Tibial nerve (tissue), 3 donors: ENCODE measurements around the gene NEK10.

Experiments
- POLR2A ChIP-seq, 2 donors: fragments of 450-650 bp; IDR thresholded peaks; one replicate each; pipeline ENCODE4 v1.6.1; 2017; ENCODE audit warnings: antibody characterized with exemption in 2 of 2, mild to moderate bottlenecking in 2 of 2, moderate library complexity in 2 of 2
- TF ChIP-seq, protein P1 (sequence below), 5 experiments: fragments of 200-600 bp in 3 of 5; fragments of 450-650 bp in 2 of 5; sonication (generic) in 3 of 5; IDR thresholded peaks; one replicate each; pipeline ENCODE4 v1.5.1; 2016 to 2019; ENCODE audit warnings: antibody characterized with exemption in 5 of 5, mild to moderate bottlenecking in 3 of 5, moderate library complexity in 2 of 5

DNA sequence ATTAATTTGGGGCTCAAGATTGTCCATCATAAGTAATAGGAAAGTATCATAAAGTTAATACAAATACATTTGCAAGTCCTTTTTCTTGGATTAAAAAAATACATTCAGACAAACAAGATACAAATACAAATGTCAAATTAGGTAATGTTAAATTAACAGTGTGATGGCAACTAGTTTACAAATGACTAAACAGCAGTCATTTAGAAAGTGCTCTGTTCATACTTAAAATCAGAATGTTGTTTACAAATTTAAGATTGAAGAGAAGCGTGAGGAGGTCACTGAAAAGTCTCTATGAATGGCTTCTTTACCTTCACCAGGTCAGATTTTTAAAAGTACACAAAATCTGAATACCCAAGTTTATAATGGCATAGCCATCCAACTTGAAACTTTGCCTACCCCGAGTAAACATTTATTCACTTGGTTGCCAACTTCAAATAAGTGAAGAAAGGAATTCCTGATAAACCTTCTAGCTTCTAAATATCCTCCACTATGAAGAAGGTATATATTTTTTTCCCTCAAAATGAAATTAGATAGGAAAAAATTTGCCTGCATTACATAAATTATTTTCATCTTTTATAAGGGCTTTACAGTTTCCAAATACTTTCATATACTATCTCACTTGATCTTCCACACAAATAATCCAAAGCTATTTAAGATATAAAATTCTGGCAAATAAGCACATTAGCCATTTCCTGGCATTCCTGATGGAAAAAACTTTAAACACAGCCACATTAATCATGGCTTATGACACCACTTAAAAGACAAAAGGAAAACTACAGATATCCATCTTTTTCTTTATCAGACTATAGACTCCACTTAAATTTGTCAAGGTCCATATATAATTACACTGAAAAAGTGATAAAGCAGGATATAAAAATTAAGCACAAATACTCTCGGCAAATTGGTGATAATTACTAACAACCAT lies 11.5 kb upstream of the NEK10 start:
- TF ChIP-seq POLR2A (IDR thresholded peaks at IDR 0.05) = no peak
- TF ChIP-seq, protein P1, sequence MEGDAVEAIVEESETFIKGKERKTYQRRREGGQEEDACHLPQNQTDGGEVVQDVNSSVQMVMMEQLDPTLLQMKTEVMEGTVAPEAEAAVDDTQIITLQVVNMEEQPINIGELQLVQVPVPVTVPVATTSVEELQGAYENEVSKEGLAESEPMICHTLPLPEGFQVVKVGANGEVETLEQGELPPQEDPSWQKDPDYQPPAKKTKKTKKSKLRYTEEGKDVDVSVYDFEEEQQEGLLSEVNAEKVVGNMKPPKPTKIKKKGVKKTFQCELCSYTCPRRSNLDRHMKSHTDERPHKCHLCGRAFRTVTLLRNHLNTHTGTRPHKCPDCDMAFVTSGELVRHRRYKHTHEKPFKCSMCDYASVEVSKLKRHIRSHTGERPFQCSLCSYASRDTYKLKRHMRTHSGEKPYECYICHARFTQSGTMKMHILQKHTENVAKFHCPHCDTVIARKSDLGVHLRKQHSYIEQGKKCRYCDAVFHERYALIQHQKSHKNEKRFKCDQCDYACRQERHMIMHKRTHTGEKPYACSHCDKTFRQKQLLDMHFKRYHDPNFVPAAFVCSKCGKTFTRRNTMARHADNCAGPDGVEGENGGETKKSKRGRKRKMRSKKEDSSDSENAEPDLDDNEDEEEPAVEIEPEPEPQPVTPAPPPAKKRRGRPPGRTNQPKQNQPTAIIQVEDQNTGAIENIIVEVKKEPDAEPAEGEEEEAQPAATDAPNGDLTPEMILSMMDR (IDR thresholded peaks at IDR 0.05) = no peak
